A549 (cell line): Measurements from ENCODE around the gene C1QTNF4. TPM values are rescaled to one million over a fixed set of nuclear protein-coding genes. Genes with fewer than 3 reads are reported as not detected.

Experiments
- ATAC-seq, 2 experiments: fragments of 200-7000 bp in 1 of 2; fragments of >200 bp in 1 of 2; cut with Nextera tagmentation in 1 of 2; cut with Tn5 transposase in 1 of 2; 3 replicates each; pipeline versions ENCODE4 v1.8.0 to v1.9.1; 2018 to 2020; ENCODE audit warnings: mild to moderate bottlenecking in 1 of 2, moderate library complexity in 1 of 2
- CTCF ChIA-PET: fragments of 300-600 bp; sonication (Branson Sonifier 250); formaldehyde crosslinking; extraction: SDS; loops from one replicate; lab custom pipeline; 2021; ENCODE audit warnings: antibody characterized with exemption, inconsistent platforms; lab: Yijun Ruan, JAX
- POLR2A ChIA-PET: fragments of 350-600 bp; formaldehyde crosslinking; extraction: SDS; loops from one replicate; lab custom pipeline; 2021; ENCODE audit warnings: antibody characterized with exemption, inconsistent platforms; lab: Yijun Ruan, JAX
- DNase-seq, 2 experiments: peaks; one replicate each; pipeline versions ENCODE4 v3.0.0 to v3.0.0-alpha.2; 2011 to 2016; ENCODE audit warnings: low read depth in 1 of 2, low spot score in 1 of 2
- FAIRE-seq: peaks from 2 replicates; lab custom pipeline; 2011; peaks lifted over from hg19 to GRCh38; lab: Jason Lieb, UNC
- H3K27ac ChIP-seq, 2 experiments: fragments of >200 bp; sonication (Bioruptor Twin); formaldehyde crosslinking; 3 replicates each; pipeline ENCODE4 v1.5.1; 2016 to 2017
- H3K4me1 ChIP-seq: fragments of >200 bp; sonication (Bioruptor Twin); formaldehyde crosslinking; 3 replicates; pipeline ENCODE4 v1.6.1; 2016
- H3K4me2 ChIP-seq: fragments of >200 bp; sonication (Bioruptor Twin); formaldehyde crosslinking; 3 replicates; pipeline ENCODE4 v1.6.1; 2016
- H3K4me3 ChIP-seq: fragments of >200 bp; sonication (Bioruptor Twin); formaldehyde crosslinking; 3 replicates; pipeline ENCODE4 v1.5.1; 2016
- H3K9me3 ChIP-seq: fragments of >200 bp; sonication (Bioruptor Twin); formaldehyde crosslinking; 3 replicates; pipeline ENCODE4 v1.6.1; 2016
- CEBPB ChIP-seq, 2 experiments: fragments of >200 bp in 1 of 2; sonication (Bioruptor Twin) in 1 of 2; formaldehyde crosslinking in 1 of 2; IDR thresholded peaks; 2 replicates each; pipeline ENCODE4 v1.6.1; 2012 to 2016
- EHMT2 ChIP-seq: fragments of 200-600 bp; sonication (generic); IDR thresholded peaks from 2 replicates; pipeline ENCODE4 v1.6.1; 2016; ENCODE audit warnings: antibody characterized with exemption, low read depth, mild to moderate bottlenecking, moderate library complexity
- ESRRA ChIP-seq: fragments of 150-350 bp; IDR thresholded peaks from 2 replicates; pipeline ENCODE4 v1.6.1; 2014; ENCODE audit warnings: mild to moderate bottlenecking, low read length, borderline replicate concordance
- GATA3 ChIP-seq: IDR thresholded peaks from 2 replicates; pipeline ENCODE4 v1.6.1; 2012; ENCODE audit warnings: borderline replicate concordance
- KDM1A ChIP-seq: fragments of 200-600 bp; sonication (generic); IDR thresholded peaks from 2 replicates; pipeline ENCODE4 v1.6.1; 2016; ENCODE audit warnings: low read depth, mild to moderate bottlenecking
- KDM5A ChIP-seq: fragments of 200-600 bp; sonication (generic); IDR thresholded peaks from 2 replicates; pipeline ENCODE4 v1.6.1; 2016; ENCODE audit warnings: antibody characterized with exemption, mild to moderate bottlenecking
- NR3C1 ChIP-seq: fragments of >200 bp; sonication (Bioruptor Twin); formaldehyde crosslinking; IDR thresholded peaks from 3 replicates; pipeline ENCODE4 v1.6.1; 2017
- PHF8 ChIP-seq: fragments of 200-600 bp; sonication (generic); IDR thresholded peaks from 2 replicates; pipeline ENCODE4 v1.6.1; 2016; ENCODE audit warnings: low read depth, mild to moderate bottlenecking, antibody characterized with exemption, moderate library complexity, borderline replicate concordance
- POLR2AphosphoS2 ChIP-seq: conservative IDR thresholded peaks from 2 replicates; pipeline ENCODE4 v1.6.1; 2012; ENCODE audit warnings: low read length, improper control_type of control experiment, inconsistent platforms
- RARB ChIP-seq: fragments of 250-450 bp; sonication (Bioruptor Pico); IDR thresholded peaks from 2 replicates; pipeline ENCODE4 v1.8.0; 2021; ENCODE audit warnings: mild to moderate bottlenecking, moderate library complexity
- RCOR1 ChIP-seq: fragments of 150-350 bp; IDR thresholded peaks from 2 replicates; pipeline ENCODE4 v1.6.1; 2014; ENCODE audit warnings: antibody characterized with exemption, low read length, low read depth
- REST ChIP-seq: fragments of 200-600 bp; sonication (generic); IDR thresholded peaks from 2 replicates; pipeline ENCODE4 v1.6.1; 2016; ENCODE audit warnings: antibody characterized with exemption, mild to moderate bottlenecking, moderate library complexity
- RNF2 ChIP-seq: fragments of 200-600 bp; sonication (generic); IDR thresholded peaks from 2 replicates; pipeline ENCODE4 v1.6.1; 2016; ENCODE audit warnings: low read depth, mild to moderate bottlenecking, antibody characterized with exemption, moderate library complexity, borderline replicate concordance
- SMC3 ChIP-seq: fragments of >200 bp; sonication (Bioruptor Twin); formaldehyde crosslinking; IDR thresholded peaks from 3 replicates; pipeline ENCODE4 v1.6.1; 2018; ENCODE audit warnings: inconsistent platforms
- TP53 ChIP-seq: fragments of 250-450 bp; sonication (Bioruptor Pico); IDR thresholded peaks from 2 replicates; pipeline ENCODE4 v1.5.0; 2021; ENCODE audit warnings: mild to moderate bottlenecking, moderate library complexity
- WGBS: methylation state at CpG from one replicate; pipeline ENCODE4 v1.1.6; 2017; ENCODE audit errors: missing lambda C conversion rate; 5-methylcytosine and 5-hydroxymethylcytosine counted together
- polyA plus RNA-seq, 4 experiments: library from polyadenylated mRNA; depleted of rRNA in 3 of 4; stranded (reverse); fragments of >200 nt; fragmentation: RNase III in 1 of 4; extraction: RNeasy Plus Mini Kit Qiagen cat#74134 plus additional on column Dnase treatment in 1 of 4; gene quantifications; 2 replicates in 3 of 4; 3 replicates in 1 of 4; pipeline ENCODE4 v1.2.3, GENCODE V29; 2011 to 2017
- small RNA-seq, 6 experiments: library from RNA; depleted of rRNA; stranded (forward); fragments of <200 nt; gene quantifications; one replicate each; pipeline ENCODE3, GENCODE V24; 2012
- TF ChIP-seq, protein P1 (sequence below): IDR thresholded peaks from 2 replicates; pipeline ENCODE4 v1.6.1; 2012; ENCODE audit warnings: low read depth, borderline replicate concordance
- TF ChIP-seq, protein P2 (sequence below): fragments of 450-650 bp; IDR thresholded peaks from 2 replicates; pipeline ENCODE4 v1.6.1; 2014; ENCODE audit warnings: antibody characterized with exemption

C1QTNF4 gene
- polyA plus RNA-seq, 2 of the 4 experiments (the other 2 are of a cell fraction): not detected

- ChIA-PET POLR2A (no interaction called here), CTCF (interaction anchor here (6.9 kb wide), 1 partner anchor 11 kb away, joined by 41 read pairs; the partner anchor contains the start of gene CELF1)
- Histone ChIP-seq H3K4me3 (no peak overlapping the region), H3K4me2 (peak overlapping the region; percentile 62), H3K9me3 (no peaks in the 10 kb centered on the region), H3K27ac (no peak overlapping the region), H3K4me1 (peaks cover 30% of the 10 kb centered on the region)
- ATAC-seq (no peak), FAIRE-seq (no peak), DNase-seq (no peak)
- TF ChIP-seq KDM5A (no peak), PHF8 (no peak), RNF2 (no peak), CEBPB (IDR thresholded peaks at IDR 0.05) (no peak), EHMT2 (no peak), TP53 (CRISPR knock-in tag) (no peak), ESRRA (no peak), POLR2AphosphoS2 (no peak)
- TF ChIP-seq, protein P1, sequence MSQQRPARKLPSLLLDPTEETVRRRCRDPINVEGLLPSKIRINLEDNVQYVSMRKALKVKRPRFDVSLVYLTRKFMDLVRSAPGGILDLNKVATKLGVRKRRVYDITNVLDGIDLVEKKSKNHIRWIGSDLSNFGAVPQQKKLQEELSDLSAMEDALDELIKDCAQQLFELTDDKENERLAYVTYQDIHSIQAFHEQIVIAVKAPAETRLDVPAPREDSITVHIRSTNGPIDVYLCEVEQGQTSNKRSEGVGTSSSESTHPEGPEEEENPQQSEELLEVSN: no peak
- TF ChIP-seq, protein P2, sequence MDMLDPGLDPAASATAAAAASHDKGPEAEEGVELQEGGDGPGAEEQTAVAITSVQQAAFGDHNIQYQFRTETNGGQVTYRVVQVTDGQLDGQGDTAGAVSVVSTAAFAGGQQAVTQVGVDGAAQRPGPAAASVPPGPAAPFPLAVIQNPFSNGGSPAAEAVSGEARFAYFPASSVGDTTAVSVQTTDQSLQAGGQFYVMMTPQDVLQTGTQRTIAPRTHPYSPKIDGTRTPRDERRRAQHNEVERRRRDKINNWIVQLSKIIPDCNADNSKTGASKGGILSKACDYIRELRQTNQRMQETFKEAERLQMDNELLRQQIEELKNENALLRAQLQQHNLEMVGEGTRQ: no peak
- WGBS: 96% methylated on average over 2 of the region's 2 CpGs
Observed at GRCh38 chr11:47541070-47541469, 53.1 kb downstream of the C1QTNF4 start.

DNA sequence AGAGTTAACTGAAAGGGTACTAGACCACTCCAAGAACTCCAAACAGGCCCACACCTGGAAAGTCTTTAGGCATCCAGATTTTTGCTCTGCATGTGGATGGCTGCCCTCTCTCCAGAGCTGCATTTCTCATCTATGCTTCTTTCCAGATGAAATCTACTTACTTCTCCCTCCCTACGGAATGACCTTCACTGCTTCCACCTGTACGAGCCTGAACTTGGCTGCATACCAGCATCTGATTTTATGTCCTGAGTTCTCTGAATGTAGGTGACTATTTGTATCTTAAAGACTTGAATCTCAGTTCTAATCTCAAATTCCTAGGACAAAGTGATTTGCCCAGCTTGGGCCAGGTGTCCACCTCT is 54.6 kb downstream of the C1QTNF4 start:
- FAIRE-seq (no peak), ATAC-seq (peak in 1 of 2 experiments; percentile 18; a peak in 2 of 6 replicates), DNase-seq (no peak)
- Histone ChIP-seq H3K4me3 (no peak overlapping the region), H3K4me2 (peak overlapping the region; percentile 62), H3K27ac (no peak overlapping the region), H3K4me1 (peaks cover 36% of the 10 kb centered on the region), H3K9me3 (no peaks in the 10 kb centered on the region)
- 41% methylated on average over 2 of the region's 2 CpGs for WGBS
- POLR2A ChIA-PET: interaction anchor here (0.9 kb wide), 1 partner anchor 326 kb away, joined by 4 read pairs; no protein-coding TSS in a partner anchor
- CTCF ChIA-PET: interaction anchor here (1.0 to 6.9 kb wide), 4 partner anchors 8 to 15 kb away, joined by 3 to 41 read pairs (median 4); partner anchors contain the start of gene CELF1
- TF ChIP-seq GATA3 (no peak), SMC3 (no peak), RCOR1 (no peak), REST (no peak), RNF2 (no peak), RARB (CRISPR knock-in tag) (no peak), CEBPB (IDR thresholded peaks at IDR 0.05) (no peak), KDM1A (no peak), NR3C1 (no peak)

Small RNAs within 50 kb of the gene (small RNA-seq; reads per million reads assigned to genes)
- 0 to 1.0 (median 0.02) reads per million in 6 experiments for gene RN7SL652P
- 0 reads per million in 6 experiments for gene RNU5E-10P

Other genes starting within 250 kb of the C1QTNF4 start
- 0.06 and 0.07 TPM in 2 replicates for gene MYBPC3, start 241.7 kb downstream of the C1QTNF4 start, polyA plus RNA-seq (2011; rRNA removed)
- 0.04 to 0.07 TPM (median 0.05 TPM) in 3 replicates for gene MYBPC3, start 241.7 kb downstream of the C1QTNF4 start, polyA plus RNA-seq (2017; fragmentation: RNase III; extraction: RNeasy Plus Mini Kit Qiagen cat#74134 plus additional on column Dnase treatment)
- not detected in 2 replicates for gene SPI1, start 215.9 kb downstream of the C1QTNF4 start, polyA plus RNA-seq (2011; rRNA removed)
- 0.07 to 0.21 TPM (median 0.14 TPM) in 3 replicates for gene SPI1, start 215.9 kb downstream of the C1QTNF4 start, polyA plus RNA-seq (2017; fragmentation: RNase III; extraction: RNeasy Plus Mini Kit Qiagen cat#74134 plus additional on column Dnase treatment)
- gene SLC39A13, start 185.8 kb downstream of the C1QTNF4 start, polyA plus RNA-seq (2011; rRNA removed): 10.8 and 11.7 TPM in 2 replicates
- gene SLC39A13, start 185.8 kb downstream of the C1QTNF4 start, polyA plus RNA-seq (2017; fragmentation: RNase III; extraction: RNeasy Plus Mini Kit Qiagen cat#74134 plus additional on column Dnase treatment): 29.7 to 35.4 TPM (median 35.2 TPM) in 3 replicates
- 201 and 283 TPM in 2 replicates for gene PSMC3, start 168.0 kb downstream of the C1QTNF4 start, polyA plus RNA-seq (2011; rRNA removed)
- gene PSMC3, start 168.0 kb downstream of the C1QTNF4 start, polyA plus RNA-seq (2017; fragmentation: RNase III; extraction: RNeasy Plus Mini Kit Qiagen cat#74134 plus additional on column Dnase treatment): 342 to 383 TPM (median 371 TPM) in 3 replicates
- 0.08 and 0.12 TPM in 2 replicates for gene RAPSN, start 145.3 kb downstream of the C1QTNF4 start, polyA plus RNA-seq (2011; rRNA removed)
- 0.17 to 0.26 TPM (median 0.21 TPM) in 3 replicates for gene RAPSN, start 145.3 kb downstream of the C1QTNF4 start, polyA plus RNA-seq (2017; fragmentation: RNase III; extraction: RNeasy Plus Mini Kit Qiagen cat#74134 plus additional on column Dnase treatment)
- 137 and 138 TPM in 2 replicates for gene CELF1, start 41.3 kb downstream of the C1QTNF4 start, polyA plus RNA-seq (2011; rRNA removed)
- gene CELF1, start 41.3 kb downstream of the C1QTNF4 start, polyA plus RNA-seq (2017; fragmentation: RNase III; extraction: RNeasy Plus Mini Kit Qiagen cat#74134 plus additional on column Dnase treatment): 51.4 to 54.1 TPM (median 53.8 TPM) in 3 replicates
- 58.8 and 69.2 TPM in 2 replicates for gene PTPMT1, start 28.8 kb downstream of the C1QTNF4 start, polyA plus RNA-seq (2011; rRNA removed)
- 57.0 to 68.2 TPM (median 63.4 TPM) in 3 replicates for gene PTPMT1, start 28.8 kb downstream of the C1QTNF4 start, polyA plus RNA-seq (2017; fragmentation: RNase III; extraction: RNeasy Plus Mini Kit Qiagen cat#74134 plus additional on column Dnase treatment)
- 21.0 and 23.4 TPM in 2 replicates for gene KBTBD4, start 15.4 kb downstream of the C1QTNF4 start, polyA plus RNA-seq (2011; rRNA removed)
- gene KBTBD4, start 15.4 kb downstream of the C1QTNF4 start, polyA plus RNA-seq (2017; fragmentation: RNase III; extraction: RNeasy Plus Mini Kit Qiagen cat#74134 plus additional on column Dnase treatment): 19.0 to 22.8 TPM (median 20.5 TPM) in 3 replicates
- 155 and 156 TPM in 2 replicates for gene NDUFS3, start 15.3 kb downstream of the C1QTNF4 start, polyA plus RNA-seq (2011; rRNA removed)
- gene NDUFS3, start 15.3 kb downstream of the C1QTNF4 start, polyA plus RNA-seq (2017; fragmentation: RNase III; extraction: RNeasy Plus Mini Kit Qiagen cat#74134 plus additional on column Dnase treatment): 130 to 144 TPM (median 142 TPM) in 3 replicates
- not detected in 2 replicates for gene FAM180B, start 7.7 kb downstream of the C1QTNF4 start, polyA plus RNA-seq (2011; rRNA removed)
- 0.07 to 0.10 TPM in 2 of 3 replicates, not detected in the other for gene FAM180B, start 7.7 kb downstream of the C1QTNF4 start, polyA plus RNA-seq (2017; fragmentation: RNase III; extraction: RNeasy Plus Mini Kit Qiagen cat#74134 plus additional on column Dnase treatment)
- 222 and 253 TPM in 2 replicates for gene MTCH2, start 48.1 kb upstream of the C1QTNF4 start, polyA plus RNA-seq (2011; rRNA removed)
- gene MTCH2, start 48.1 kb upstream of the C1QTNF4 start, polyA plus RNA-seq (2017; fragmentation: RNase III; extraction: RNeasy Plus Mini Kit Qiagen cat#74134 plus additional on column Dnase treatment): 165 to 192 TPM (median 179 TPM) in 3 replicates
- gene AGBL2, start 121.0 kb upstream of the C1QTNF4 start, polyA plus RNA-seq (2011; rRNA removed): 7.4 and 8.3 TPM in 2 replicates
- 1.9 to 2.4 TPM (median 2.2 TPM) in 3 replicates for gene AGBL2, start 121.0 kb upstream of the C1QTNF4 start, polyA plus RNA-seq (2017; fragmentation: RNase III; extraction: RNeasy Plus Mini Kit Qiagen cat#74134 plus additional on column Dnase treatment)
- 82.0 and 99.5 TPM in 2 replicates for gene FNBP4, start 172.9 kb upstream of the C1QTNF4 start, polyA plus RNA-seq (2011; rRNA removed)
- 51.6 to 58.3 TPM (median 53.8 TPM) in 3 replicates for gene FNBP4, start 172.9 kb upstream of the C1QTNF4 start, polyA plus RNA-seq (2017; fragmentation: RNase III; extraction: RNeasy Plus Mini Kit Qiagen cat#74134 plus additional on column Dnase treatment)